HG03457 (cell line): ENCODE measurements around the gene LZTR1.
"Not testable (repeated sequence)": the region's sequence is repeated elsewhere in the genome, so short reads cannot be mapped to it uniquely, and the experiment has no call there.

ENCODE experiments used
- ATAC-seq: cut with Tn5 transposase; IDR thresholded peaks from one replicate; pipeline ENCODE4 v1.9.1; 2021; ENCODE audit warnings: moderate number of reproducible peaks; ENCODE audit not compliant: unreplicated experiment

Gene LZTR1

GRCh38 chr22:20965104-20965887 lies 16.8 kb upstream of the LZTR1 start:
- ATAC-seq, result no peak

GRCh38 chr22:20965888-20966855 lies 15.9 kb upstream of the LZTR1 start:
- ATAC-seq, result no peak

- no peak for ATAC-seq
Observed at GRCh38 chr22:20966883-20967696, 15.0 kb upstream of the LZTR1 start, which contains the start of gene AIFM3. Gene AIFM3, plus strand, starts transcription at chr22:20967255. Its CDS starts 690 bp downstream, at chr22:20967945.

GRCh38 chr22:20967697-20968211 lies 14.3 kb upstream of the LZTR1 start:
- ATAC-seq, result no peak

GRCh38 chr22:20968281-20968977 lies 13.7 kb upstream of the LZTR1 start:
- no peak for ATAC-seq

GRCh38 chr22:20970939-20971657 lies 11.0 kb upstream of the LZTR1 start:
- no peak for ATAC-seq

GRCh38 chr22:20972014-20972694 lies 9.9 kb upstream of the LZTR1 start:
- not testable (repeated sequence) for ATAC-seq

- no peak for ATAC-seq
Observed at GRCh38 chr22:20972933-20973577, 9.0 kb upstream of the LZTR1 start.

- no peak for ATAC-seq
Observed at GRCh38 chr22:20973634-20974286, 8.3 kb upstream of the LZTR1 start.

GRCh38 chr22:20974336-20974955 lies 7.7 kb upstream of the LZTR1 start:
- no peak for ATAC-seq

GRCh38 chr22:20975541-20976290 lies 6.4 kb upstream of the LZTR1 start:
- ATAC-seq, result no peak

GRCh38 chr22:20976291-20976877 lies 5.7 kb upstream of the LZTR1 start:
- no peak for ATAC-seq

- ATAC-seq, result no peak
Observed at GRCh38 chr22:20977019-20977418, 5.1 kb upstream of the LZTR1 start.

GRCh38 chr22:20977516-20978170 lies 4.5 kb upstream of the LZTR1 start:
- ATAC-seq, result no peak

- no peak for ATAC-seq
Observed at GRCh38 chr22:20978419-20978818, 3.7 kb upstream of the LZTR1 start.
